IPS-NIHi11 (cell line): ENCODE measurements around the gene CKB.

Source experiments
- DNase-seq: peaks from one replicate; pipeline ENCODE4 v3.0.0; 2012; ENCODE audit warnings: mixed read lengths, low spot score

CKB gene

GRCh38 chr14:103549361-103550311, 27.0 kb upstream of the CKB start:
- DNase-seq, result no peak

GRCh38 chr14:103548463-103549351, 26.1 kb upstream of the CKB start:
- DNase-seq, result no peak

GRCh38 chr14:103547941-103548462, 25.4 kb upstream of the CKB start:
- DNase-seq, result no peak

GRCh38 chr14:103547455-103547940, 24.9 kb upstream of the CKB start:
- DNase-seq, result no peak

- peak; percentile 96 for DNase-seq
Measured at GRCh38 chr14:103546652-103547454, 24.2 kb upstream of the CKB start.

- DNase-seq, result no peak
Measured at GRCh38 chr14:103545915-103546651, 23.5 kb upstream of the CKB start.

- DNase-seq, result no peak
Measured at GRCh38 chr14:103545219-103545914, 22.7 kb upstream of the CKB start.

GRCh38 chr14:103544388-103545218, 22.0 kb upstream of the CKB start:
- DNase-seq, result no peak

- DNase-seq, result no peak
Measured at GRCh38 chr14:103543721-103544387, 21.2 kb upstream of the CKB start.

- DNase-seq, result no peak
Measured at GRCh38 chr14:103543140-103543539, 20.5 kb upstream of the CKB start.

GRCh38 chr14:103542605-103543088, 20.0 kb upstream of the CKB start:
- peak; percentile 91 for DNase-seq

GRCh38 chr14:103541709-103542604, 19.3 kb upstream of the CKB start:
- peak; percentile 75 for DNase-seq

GRCh38 chr14:103540821-103541708, 18.4 kb upstream of the CKB start:
- DNase-seq, result no peak

- no peak for DNase-seq
Measured at GRCh38 chr14:103539056-103539825, 16.6 kb upstream of the CKB start.

- no peak for DNase-seq
Measured at GRCh38 chr14:103538291-103539055, 15.8 kb upstream of the CKB start.
